DMS 273 treated with DMSO at 0.1 percent for 48 hours (cell line): ENCODE results near the gene AMZ1.
"Not testable (repeated sequence)": the region's sequence is repeated elsewhere in the genome, so short reads cannot be mapped to it uniquely, and the experiment has no call there.

Experiments
- DNase-seq: peaks from one replicate; lab custom pipeline; 2025; lab: John Stamatoyannopoulos, UW

The AMZ1 gene

GRCh38 chr7:2729031-2729892 is 41.3 kb downstream of the AMZ1 start:
- DNase-seq = no peak

DNA sequence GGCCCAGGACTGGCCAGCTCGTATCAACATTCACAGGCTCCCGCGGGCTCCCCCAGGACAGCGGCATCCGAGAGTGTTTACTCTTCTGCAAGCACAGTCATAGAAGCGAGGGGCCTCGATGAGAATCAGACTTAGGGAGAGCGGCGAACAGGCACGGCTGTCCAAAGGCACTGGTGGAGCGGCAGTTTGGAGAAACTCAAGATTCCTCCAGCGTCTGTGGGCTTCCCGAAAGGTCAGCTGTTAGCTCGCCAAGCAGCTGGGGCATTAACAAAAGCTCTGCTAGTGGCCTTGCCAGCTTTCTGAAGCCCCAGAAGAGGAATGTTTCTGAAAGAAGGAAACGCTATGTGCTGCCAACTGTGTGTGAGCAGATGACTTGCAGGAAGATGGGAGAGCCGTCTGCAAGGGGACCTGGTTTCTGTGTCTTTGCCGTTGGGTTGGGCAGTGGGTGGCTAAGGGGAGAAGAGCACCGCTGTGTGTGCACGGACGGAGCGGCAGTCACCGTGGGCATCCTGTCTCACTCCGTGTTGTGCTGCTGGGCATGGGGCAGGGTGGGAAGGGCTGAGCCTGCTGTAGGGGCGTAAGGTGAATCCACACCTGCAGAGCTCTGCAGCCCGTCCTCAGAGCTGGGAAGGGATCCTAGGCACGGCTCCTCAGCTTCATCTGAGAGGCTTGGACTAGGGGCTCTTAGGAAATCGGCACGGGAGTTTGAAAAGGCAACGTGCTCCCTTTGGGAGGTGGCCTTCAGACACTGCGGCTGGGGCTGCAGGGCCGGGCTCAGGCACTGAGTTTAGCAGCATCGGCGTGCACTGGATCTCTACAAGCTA is 42.1 kb downstream of the AMZ1 start:
- no peak for DNase-seq

DNA sequence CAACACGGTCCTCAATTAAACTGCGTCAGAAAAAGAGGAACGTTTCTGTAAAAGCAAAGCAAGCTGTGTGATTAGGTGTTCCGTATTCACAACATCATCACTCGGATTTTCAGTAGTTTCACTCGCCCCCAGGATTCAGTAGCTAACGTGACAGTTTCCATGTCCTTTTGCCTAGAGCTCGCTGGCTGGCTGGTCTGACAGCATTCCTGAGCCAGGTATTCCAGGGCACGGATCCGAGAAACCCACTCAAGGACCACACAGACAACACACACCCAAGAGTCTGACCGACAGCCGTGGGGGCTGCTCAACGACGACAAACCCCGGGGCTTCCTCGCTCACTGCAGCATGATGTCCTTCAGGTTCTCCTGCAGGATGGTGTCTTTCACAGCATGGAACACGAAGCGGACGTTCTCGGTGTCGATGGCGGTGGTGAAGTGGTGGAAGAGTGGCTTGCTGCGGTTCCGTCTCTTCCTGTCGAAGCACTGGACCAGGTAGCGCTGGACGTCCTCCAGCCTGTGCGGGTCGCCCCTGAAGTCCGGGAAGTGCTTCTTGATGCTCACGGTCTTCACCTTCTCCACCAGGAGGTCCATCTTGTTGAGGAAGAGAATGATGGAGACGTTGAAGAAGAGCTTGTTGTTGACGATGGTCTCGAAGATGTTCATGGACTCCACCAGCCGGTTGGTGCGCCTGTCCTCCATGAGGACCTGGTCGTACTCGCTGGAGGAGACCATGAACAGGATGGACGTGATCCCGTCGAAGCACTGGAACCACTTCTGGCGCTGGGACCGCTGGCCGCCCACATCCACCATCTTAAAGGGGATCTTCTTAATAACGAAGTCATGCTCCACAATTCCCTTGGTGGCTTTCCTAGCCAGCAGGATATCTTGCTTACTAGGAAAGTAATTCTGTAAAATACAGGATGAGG is 43.1 kb downstream of the AMZ1 start:
- no peak for DNase-seq

GRCh38 chr7:2732388-2732787 is 44.4 kb downstream of the AMZ1 start:
- DNase-seq = no peak

GRCh38 chr7:2732959-2733584 is 45.1 kb downstream of the AMZ1 start:
- DNase-seq = no peak

DNA sequence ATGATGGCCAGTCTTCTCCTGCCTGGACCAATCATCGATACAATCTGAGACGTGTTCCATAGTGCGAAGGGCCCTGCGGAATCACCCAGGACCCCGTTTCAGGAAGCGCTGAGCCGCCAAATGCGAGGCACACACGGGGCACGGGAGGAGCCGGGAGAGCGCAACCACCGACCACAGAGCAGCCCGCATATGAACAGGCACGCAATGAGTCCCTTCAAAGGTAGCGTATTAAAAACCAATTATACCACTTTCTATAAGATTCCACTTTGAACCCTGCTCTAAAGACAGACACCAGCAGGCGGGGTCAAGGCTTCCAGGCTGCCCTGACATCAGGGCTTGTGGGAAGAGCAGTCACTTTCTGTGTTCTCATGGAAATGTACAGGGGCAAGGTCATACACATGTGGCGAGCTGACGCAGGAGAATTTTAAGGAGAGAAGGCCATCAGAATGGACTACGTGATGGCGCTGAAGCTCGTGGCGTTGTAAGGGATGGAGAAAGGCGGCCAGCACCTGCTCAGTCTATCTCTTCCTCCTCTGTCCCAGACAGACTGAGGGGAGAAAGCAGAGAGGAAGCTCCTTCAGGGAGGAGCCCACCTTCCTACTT is 46.2 kb downstream of the AMZ1 start:
- no peak for DNase-seq

DNA sequence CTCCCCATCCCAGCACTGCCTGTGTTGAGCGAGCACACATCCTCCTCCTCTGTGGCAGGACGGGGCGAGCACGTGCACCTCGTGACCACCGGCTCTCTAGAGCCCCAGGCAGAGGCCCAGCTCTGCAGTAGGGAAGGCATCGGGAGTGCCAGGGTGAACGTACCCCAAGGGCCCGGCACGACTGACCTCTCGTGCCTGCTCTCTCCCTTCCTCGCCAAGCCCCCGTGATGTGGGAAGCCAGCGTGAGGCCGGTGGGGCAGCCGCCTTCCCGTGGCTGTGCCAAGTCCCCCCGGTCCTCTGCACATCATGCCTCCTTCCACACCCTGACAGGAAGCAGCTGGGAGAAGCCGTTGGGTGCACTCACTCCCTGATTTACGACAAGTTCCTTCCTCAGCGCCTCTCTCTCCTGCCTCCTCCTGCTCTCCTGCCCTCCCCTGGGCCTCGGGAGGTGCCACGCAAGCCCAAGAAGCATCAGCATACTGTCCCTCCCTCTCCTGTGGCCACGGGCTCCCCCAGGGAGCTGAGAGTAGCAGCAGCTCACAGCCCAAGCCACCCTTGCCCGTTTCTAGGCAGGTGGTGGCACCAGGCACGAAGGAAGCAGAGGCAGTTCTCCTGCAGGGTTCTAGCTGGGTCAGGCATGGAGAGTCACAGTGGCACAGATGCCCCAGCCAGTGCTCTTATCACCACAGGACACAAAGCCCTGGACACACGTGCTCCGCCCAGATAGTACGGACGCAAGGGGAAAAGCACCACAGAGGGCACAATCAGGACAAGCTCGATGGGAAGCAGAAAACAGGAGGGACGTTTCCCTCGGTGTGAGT is 47.0 kb downstream of the AMZ1 start:
- no peak for DNase-seq

DNA sequence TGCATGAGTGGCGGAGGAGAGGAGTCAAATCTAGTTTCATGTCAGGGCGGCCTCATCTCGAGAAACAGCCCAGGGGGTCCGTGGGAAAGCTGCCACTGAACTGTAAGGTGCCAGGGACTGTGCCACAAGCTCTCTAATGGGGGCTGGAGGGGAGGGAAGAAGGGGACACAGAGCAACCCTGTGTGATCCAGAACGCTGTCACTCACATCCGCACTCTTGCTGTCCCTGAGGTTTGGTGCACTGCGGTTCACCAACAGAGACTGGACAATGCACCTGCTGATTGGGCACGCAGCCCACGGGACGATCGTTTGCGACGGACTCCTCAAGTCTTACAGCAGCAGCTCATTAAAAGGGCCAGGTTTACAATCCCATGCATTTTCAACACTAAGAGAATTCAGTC is 47.7 kb downstream of the AMZ1 start:
- DNase-seq = no peak

- DNase-seq = no peak
These were observed 48.5 kb downstream of the AMZ1 start for GRCh38 chr7:2736411-2736914.

DNA sequence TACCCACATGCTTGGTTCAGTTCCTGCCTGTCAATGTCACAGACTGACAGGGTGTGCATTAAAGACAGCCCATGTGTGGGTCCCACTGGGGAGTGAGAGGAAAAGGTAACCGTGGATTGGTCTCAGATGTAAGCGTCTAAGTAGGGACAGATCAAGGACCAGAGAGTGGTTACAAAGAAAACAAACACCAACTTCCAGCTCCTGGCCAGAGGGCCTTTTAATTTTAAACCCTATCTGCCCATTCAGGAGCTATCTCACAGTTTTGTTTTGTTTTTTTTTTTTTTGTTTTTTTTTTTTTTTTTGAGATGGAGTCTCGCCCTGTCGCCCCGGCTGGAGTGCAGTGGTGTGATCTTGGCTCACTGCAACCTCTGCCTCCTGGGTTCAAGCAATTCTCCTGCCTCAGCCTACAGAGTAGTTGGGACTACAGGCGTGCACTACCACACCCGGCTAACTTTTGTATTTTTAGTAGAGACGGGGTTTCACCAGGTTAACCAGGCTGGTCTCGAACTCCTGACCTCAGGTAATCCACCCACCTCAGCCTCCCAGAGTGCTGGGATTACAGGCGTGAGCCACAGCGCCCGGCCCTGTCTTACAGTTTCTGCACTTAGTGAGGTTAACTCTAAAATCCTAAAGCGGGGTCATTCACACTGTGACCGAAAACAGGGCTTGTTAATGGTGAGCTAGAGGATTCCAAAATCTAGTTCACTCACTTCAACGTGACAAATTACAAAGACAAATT is 49.2 kb downstream of the AMZ1 start:
- DNase-seq = not testable (repeated sequence)

GRCh38 chr7:2737771-2738540 is 50.0 kb downstream of the AMZ1 start:
- DNase-seq = no peak

- no peak for DNase-seq
These were observed 51.0 kb downstream of the AMZ1 start for GRCh38 chr7:2738766-2739549.

DNA sequence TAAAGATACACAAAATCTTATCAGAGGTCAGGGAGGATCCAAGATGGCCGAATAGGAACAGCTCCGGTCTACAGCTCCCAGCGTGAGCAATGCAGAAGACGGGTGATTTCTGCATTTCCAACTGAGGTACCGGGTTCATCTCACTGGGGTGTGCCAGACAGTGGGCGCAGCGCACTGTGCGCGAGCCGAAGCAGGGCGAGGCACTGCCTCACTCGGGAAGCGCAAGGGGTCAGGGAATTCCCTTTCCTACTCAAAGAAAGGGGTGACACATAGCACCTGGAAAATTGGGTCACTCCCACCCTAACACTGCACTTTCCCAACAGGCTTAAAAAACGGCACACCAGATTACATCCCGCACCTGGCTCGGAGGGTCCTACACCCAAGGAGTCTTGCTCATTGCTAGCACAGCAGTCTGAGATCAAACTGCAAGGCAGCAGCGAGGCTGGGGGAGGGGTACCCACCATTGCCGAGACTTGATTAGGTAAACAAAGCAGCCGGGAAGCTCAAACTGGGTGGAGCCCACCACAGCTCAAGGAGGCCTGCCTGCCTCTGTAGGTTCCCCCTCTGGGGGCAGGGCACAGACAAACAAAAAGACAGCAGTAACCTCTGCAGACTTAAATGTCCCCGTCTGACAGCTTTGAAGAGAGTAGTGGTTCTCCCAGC is 55.7 kb downstream of the AMZ1 start:
- DNase-seq = not testable (repeated sequence)

GRCh38 chr7:2748684-2749083 is 60.7 kb downstream of the AMZ1 start:
- not testable (repeated sequence) for DNase-seq

DNA sequence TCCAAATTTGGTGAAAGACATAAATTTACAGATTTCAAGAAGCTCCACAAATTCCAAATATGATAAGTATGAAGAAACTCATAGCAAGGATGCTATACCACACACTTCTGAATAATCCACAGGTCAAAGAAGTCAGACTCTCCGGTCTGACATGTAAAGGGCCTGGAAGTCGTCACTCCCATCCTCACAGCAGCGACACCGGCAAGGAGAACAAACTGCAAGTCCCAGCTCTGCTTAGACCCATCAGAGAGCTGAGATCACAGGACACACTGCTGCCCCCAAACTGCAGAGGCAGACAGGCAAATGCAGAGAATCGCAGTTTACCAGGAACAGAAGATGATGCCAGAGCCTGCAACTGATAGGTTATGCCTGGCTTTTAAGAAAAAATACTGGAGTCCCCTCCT is 62.0 kb downstream of the AMZ1 start:
- no peak for DNase-seq

DNA sequence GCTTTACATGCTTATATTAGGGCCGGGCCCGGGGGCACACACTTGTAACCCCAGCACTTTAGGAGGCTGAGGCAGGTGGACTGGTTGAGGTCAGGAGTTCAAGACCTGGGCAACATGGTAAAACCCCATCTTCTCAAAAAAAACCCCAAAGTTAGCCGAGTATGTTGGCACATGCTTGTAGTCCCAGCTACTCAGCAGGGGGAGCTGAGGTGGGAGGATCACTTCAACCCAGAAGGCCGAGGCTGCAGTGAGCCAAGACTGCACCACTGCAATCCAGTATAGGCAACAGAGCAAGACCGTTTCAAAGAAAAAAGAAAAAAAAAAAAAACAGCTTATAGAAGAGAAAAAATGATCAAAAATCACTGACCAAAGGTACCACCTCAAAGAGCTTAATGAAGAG is 63.1 kb downstream of the AMZ1 start:
- DNase-seq = no peak

GRCh38 chr7:2753148-2753547 is 65.1 kb downstream of the AMZ1 start:
- DNase-seq = no peak
